ENCODE measurements around the gene LCN2.
A peak's percentile ranks its signal among the peaks of the same experiment; 100 is the strongest.

Gene LCN2

GRCh38 chr9:128114326-128115186 lies 34.7 kb upstream of the LCN2 start:
- no peak for DNase-seq (ENCODE audit: low read depth in 2 of 2, low spot score in 1 of 2)

GRCh38 chr9:128115187-128116103 lies 33.8 kb upstream of the LCN2 start:
- no peak for DNase-seq (ENCODE audit: low read depth in 2 of 2, low spot score in 1 of 2)

- DNase-seq (ENCODE audit: low read depth in 2 of 2, low spot score in 1 of 2) = no peak
Observed at GRCh38 chr9:128116104-128117083, 32.9 kb upstream of the LCN2 start.

DNA sequence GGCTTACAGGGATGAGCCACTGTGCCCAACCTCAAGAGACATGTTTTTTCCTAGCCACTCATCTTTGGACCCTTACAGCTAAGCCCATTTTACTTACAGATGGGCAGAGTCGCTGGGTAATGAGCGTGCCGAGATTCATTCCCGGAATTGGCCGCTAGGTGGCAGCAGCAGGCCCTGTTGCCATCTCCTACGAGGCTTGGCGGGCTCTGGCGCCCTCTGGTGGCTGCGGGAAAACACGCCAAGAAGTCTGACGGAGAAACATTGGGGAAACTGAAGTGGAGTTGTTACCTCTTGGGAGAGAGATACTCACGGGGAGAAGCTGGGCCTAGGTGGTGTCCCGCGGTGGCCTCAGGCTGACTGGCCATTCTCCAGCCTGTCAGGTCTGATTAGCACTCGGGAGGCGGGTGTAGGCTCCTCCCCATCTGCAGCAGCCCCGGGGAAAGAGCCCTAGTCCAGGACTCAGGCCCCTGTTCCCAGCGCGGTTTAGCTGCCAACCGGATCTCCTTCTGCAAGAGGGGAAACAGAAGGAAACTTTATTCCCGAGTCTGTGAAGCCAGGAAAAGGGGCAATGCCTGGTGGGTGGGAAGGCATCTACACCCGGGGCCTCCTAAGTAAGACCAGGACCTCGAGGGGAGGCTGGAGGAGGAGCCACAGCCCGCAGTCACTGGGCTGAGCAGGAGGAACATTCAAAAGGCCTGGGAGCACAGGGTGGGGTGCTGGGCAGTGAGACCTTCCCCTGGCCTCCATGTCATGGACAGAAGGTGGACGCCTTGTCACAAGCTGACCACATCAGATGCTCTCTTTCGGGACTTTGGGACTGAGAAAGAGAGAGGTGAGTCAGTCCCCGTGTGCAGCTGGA lies 31.4 kb upstream of the LCN2 start:
- DNase-seq (ENCODE audit: low read depth in 2 of 2, low spot score in 1 of 2) = peak; percentile 84 to 99

DNA sequence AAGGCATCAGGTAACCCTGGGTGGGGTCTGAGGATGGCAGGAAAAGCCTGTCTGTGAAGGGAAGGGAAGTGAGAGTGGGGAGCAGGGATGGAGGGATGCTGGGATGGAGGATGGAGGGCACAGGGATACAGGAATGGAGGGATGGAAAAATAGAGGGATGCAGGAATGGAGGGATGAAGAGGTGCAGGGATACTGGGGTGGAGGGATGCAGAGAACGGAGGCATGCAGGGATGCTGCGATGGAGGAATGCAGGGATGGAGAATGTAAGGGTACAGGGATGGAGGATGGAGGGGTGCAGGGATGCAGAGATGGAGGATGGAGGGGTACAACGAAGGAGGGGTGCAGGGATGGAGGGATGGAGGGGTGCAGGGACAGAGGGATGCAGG lies 30.8 kb upstream of the LCN2 start:
- DNase-seq (ENCODE audit: low read depth in 2 of 2, low spot score in 1 of 2) = no peak

DNA sequence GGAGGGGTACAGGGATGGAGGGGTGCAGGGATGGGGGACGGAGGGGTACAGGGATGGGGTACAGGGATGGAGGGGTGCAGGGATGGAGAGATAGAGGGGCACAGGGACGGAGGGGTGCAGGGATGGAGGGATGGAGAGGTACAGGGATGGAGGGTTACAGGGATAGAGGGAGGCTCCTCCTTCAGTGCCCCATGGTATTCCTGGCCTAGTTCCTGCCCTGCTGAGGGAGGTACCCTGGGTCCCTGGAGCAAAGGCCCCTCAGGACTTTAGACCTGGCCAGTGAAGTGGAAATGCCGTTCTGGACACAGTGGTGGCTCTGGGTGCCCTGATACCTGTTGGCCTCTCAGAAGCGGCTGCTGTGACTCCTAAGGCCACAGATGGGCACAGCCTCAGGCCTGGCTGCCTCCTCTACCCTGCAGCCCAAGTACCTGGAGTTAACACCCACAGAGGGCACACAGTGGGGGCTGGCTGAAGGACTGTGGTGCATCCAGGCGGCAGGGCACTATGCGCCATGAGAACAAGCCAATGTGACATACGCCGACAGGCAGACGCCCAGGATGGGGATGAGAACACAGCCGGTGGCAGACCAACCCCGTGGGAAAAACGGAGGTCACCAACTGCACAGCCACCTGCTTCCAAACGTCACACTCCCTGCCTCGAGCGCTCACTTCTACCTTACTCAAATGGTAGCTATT lies 30.1 kb upstream of the LCN2 start:
- DNase-seq (ENCODE audit: low read depth in 2 of 2, low spot score in 1 of 2) = no peak

DNA sequence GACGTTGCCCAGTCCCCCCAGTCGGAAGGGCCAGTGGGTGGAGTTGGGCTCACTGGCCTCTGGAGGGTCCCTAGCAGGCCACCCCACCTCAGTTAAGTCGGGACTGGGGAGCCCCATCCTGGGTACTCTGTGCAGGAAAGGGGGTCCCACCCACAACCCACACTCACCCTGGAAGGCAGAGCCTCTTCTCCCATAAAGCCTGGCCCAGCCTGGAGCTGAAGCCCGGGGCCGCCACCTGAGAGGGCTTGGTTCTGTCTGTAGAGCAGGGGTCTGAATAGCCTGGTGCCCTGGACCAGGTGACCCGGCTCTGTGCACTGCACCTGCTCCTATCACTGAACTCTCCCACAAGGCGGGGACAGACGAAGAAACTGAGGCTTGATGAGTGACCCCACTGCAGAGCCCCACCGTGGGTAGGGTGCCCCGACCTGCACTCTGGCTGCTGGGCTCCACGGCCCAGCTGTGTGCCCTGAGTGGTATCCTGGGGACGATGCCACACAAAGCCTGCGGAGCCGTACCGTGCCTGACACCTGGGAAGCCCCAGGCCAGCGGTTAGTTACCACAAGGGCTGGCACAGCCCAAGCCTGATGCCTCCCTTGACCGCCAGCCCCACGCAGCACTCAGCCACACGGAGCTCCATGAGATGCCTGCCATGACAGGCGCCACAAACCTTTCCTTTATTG lies 29.1 kb upstream of the LCN2 start:
- DNase-seq (ENCODE audit: low read depth in 2 of 2, low spot score in 1 of 2) = no peak

- DNase-seq (ENCODE audit: low read depth in 2 of 2, low spot score in 1 of 2) = no peak
Observed at GRCh38 chr9:128120741-128121465, 28.4 kb upstream of the LCN2 start.

DNA sequence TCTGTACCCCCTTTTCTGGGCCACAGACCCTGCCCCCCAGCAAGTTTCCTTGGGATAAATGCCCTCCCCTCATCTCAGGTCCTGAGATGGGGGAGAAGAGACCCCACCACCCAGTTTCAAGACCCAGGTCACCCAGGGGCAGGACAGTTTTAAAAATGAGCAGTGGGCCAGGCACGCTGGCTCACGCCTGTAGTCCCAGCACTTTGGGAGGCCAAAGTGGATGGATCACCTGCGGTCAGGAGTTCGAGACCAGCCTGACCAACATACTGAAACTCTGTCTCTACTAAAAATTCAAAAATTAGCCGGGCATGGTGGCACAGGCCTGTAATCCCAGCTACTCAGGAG lies 27.8 kb upstream of the LCN2 start:
- DNase-seq (ENCODE audit: low read depth in 2 of 2, low spot score in 1 of 2) = no peak

DNA sequence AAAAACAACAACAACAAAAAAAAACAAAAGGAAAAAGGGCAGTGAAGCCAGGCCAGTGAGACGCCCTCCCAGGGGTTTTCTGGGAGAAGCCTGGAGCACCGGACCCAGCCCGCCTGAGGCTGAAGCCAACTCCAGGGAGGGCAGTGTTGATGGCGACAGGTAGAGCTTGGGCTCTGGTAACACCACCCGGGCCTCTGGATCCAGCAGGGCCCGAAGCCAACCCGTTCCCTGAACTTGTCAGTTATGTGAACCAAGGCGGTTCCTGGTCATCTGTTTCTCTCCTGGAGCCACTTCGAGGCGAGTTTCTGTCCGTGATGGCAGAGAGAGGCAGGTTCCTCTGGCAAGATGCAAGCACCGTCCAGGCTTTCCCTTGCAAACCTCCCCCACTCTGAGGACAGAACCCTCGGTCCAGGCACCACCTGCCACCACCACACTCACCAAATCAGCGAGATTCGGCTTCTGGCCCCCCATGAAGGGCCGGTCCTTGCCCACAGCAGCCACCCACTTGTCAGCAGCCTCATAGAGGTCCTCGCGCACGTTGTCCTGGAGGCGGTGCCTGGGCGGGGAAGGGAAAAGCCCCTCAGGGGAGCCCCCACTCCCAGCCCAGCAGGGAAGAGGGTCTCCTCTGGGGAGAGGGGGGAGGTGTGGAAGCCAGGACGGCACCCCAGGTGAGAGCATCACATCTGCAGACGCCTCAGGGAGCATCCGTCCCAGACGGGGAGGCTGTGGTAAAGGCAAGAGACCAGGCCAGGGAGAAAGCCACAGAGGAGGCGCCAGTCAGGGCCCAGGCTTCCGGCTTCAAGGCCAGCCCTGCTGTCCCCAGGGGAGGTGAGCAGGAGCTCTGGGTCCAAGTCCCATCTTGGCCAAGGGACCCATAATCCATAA lies 27.1 kb upstream of the LCN2 start:
- DNase-seq (ENCODE audit: low read depth in 2 of 2, low spot score in 1 of 2) = no peak

DNA sequence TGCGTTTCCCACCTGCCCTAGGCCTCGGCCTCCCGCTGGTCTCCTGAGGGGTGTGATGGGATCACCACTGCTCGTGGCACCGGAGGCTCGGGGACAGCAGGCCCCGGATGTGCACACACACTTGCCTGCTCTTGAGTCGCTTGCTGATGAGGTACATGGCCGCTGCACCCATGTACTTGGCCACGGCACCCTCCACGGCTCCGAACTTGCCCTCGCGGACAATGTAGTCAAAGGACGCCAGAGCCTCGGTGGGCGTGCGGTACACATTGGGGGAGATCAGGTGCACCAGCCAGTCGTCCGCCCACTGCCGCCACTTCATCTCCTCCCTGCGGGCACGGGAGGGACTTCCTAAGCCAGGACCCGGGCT lies 26.5 kb upstream of the LCN2 start:
- no peak for DNase-seq (ENCODE audit: low read depth in 2 of 2, low spot score in 1 of 2)

DNA sequence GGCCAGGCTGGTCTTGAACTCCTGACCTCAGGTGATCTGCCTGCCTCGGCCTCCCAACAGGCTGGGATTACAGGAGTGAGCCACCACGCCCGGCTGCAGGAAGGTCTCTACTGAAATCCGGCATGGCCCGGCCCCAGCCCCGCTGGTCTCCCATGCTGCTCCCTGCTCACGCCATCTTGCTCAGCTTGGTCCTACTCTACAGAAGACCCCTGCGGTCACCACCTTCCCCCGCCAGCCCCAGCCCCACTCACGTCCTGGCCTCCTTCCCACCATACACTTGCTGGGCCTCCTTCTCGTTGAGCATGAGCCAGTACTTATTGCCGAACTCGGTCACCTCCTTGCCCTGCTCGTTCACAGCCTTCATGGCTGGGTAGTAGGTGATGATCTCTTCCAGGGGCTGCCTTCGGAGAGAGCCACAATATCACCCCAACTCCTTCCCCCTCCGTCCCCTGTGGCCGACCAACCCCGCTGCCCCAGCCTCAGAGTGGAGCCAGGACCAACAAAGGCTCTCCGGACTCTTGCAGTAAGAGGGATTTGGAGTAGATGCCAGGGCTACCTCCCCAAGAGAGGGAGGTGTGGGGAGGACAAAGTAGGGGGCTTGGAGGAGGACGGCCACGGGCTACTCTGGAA lies 25.7 kb upstream of the LCN2 start:
- DNase-seq (ENCODE audit: low read depth in 2 of 2, low spot score in 1 of 2) = no peak

GRCh38 chr9:128124451-128124850 lies 24.8 kb upstream of the LCN2 start:
- no peak for DNase-seq (ENCODE audit: low read depth in 2 of 2, low spot score in 1 of 2)

- no peak for DNase-seq (ENCODE audit: low read depth in 2 of 2, low spot score in 1 of 2)
Observed at GRCh38 chr9:128124873-128125579, 24.2 kb upstream of the LCN2 start.

DNA sequence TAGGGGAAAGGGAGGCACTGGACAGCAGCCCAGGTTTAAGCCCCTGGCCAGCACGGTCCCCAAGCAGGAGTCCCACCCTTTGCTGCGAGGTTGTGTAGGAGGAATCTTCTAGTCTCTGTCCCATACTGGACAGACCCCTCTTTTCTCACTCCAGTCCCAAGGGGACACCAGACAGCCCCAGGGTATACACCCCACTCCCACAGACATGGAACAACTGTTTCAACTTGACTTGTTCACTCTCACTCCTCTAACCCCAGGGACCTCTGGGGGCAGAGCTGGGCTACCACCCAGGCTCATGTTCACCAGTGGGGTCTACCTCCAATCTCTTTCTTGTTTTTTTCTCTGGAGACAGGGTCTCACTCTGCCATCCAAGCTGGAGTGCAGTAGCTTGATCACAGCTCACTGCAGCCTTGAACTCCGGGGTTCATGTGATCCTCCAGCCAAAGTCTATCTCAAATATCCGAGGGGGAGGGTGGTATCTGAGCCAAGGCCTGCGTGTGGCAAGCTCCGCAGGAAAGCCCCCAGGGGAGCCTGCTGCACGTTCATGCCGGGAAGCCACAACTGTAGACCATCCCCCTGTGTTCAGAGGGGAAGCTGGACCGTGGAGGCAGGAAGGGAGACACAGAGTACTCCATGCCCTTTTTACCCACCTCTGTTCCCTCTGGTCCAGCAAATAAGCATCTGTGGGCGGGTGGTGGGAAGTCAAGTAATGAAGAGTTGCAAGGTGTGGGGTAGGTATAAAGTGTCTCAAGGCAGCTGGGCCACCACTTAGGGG lies 23.5 kb upstream of the LCN2 start:
- no peak for DNase-seq (ENCODE audit: low read depth in 2 of 2, low spot score in 1 of 2)

DNA sequence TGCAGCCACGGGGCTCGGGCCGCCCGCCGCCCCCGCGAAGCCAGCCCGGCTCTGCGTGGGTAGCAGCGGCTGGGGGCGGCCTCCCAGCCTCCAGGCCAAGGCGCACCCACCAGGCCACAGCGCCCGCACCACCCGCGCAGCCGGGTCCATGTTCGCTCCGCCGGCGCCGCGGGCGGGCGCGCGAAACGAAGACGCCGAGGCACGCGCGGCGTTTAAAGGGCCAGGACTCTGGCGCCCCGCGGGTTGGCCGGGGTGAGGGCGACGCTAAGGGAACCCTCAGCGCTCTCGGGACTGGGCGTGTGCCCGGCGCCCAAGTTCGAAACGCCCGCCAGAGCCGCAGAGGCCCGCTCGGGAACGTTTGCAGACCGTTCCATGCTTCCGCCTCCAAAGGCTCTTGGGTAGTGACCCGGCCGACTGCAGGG lies 21.7 kb upstream of the LCN2 start, which contains the start of gene PTGES2:
Gene PTGES2 (minus strand): TSS at position 162 of the 422 bp plus-strand sequence. CDS start 12 bp downstream, at position 150.
- peak; percentile 49 to 70 for DNase-seq (ENCODE audit: low read depth in 2 of 2, low spot score in 1 of 2)
